UCSD-AML1 (cell line): ENCODE measurements around the gene HBG1.

Experiments
- DNase-seq: peaks from one replicate; lab custom pipeline; 2025; ENCODE audit not compliant: unreplicated experiment; lab: John Stamatoyannopoulos, UW

HBG1 gene

GRCh38 chr11:5247472-5248192 lies 2.0 kb downstream of the HBG1 start:
- no peak for DNase-seq

GRCh38 chr11:5246772-5247471 lies 2.7 kb downstream of the HBG1 start:
- no peak for DNase-seq

GRCh38 chr11:5245155-5245554 lies 4.5 kb downstream of the HBG1 start:
- DNase-seq = no peak

GRCh38 chr11:5243816-5244180 lies 5.9 kb downstream of the HBG1 start:
- DNase-seq = no peak

- DNase-seq = no peak
Observed at GRCh38 chr11:5242933-5243815, 6.5 kb downstream of the HBG1 start.

- no peak for DNase-seq
Observed at GRCh38 chr11:5242208-5242607, 7.4 kb downstream of the HBG1 start.

- DNase-seq = no peak
Observed at GRCh38 chr11:5241458-5241857, 8.2 kb downstream of the HBG1 start.

GRCh38 chr11:5240458-5240857 lies 9.2 kb downstream of the HBG1 start:
- no peak for DNase-seq

GRCh38 chr11:5240056-5240455 lies 9.6 kb downstream of the HBG1 start:
- no peak for DNase-seq

GRCh38 chr11:5239046-5239445 lies 10.6 kb downstream of the HBG1 start:
- DNase-seq = no peak

- DNase-seq = no peak
Observed at GRCh38 chr11:5238486-5238885, 11.2 kb downstream of the HBG1 start.

- no peak for DNase-seq
Observed at GRCh38 chr11:5237420-5237819, 12.2 kb downstream of the HBG1 start.

GRCh38 chr11:5235364-5236095 lies 14.1 kb downstream of the HBG1 start:
- DNase-seq = no peak

- no peak for DNase-seq
Observed at GRCh38 chr11:5234381-5234834, 15.2 kb downstream of the HBG1 start, which contains the start of gene HBD. Gene HBD (minus strand): TSS chr11:5234483. CDS start chr11:5234433, 50 bp downstream.

- no peak for DNase-seq
Observed at GRCh38 chr11:5233307-5233706, 16.4 kb downstream of the HBG1 start.

- DNase-seq = no peak
Observed at GRCh38 chr11:5232821-5233220, 16.8 kb downstream of the HBG1 start.

GRCh38 chr11:5232176-5232575 lies 17.5 kb downstream of the HBG1 start:
- no peak for DNase-seq

GRCh38 chr11:5231111-5231510 lies 18.5 kb downstream of the HBG1 start:
- no peak for DNase-seq

GRCh38 chr11:5230266-5230665 lies 19.4 kb downstream of the HBG1 start:
- no peak for DNase-seq

- DNase-seq = no peak
Observed at GRCh38 chr11:5229796-5230195, 19.9 kb downstream of the HBG1 start.

- no peak for DNase-seq
Observed at GRCh38 chr11:5229356-5229755, 20.3 kb downstream of the HBG1 start.
